Osteoblast (primary cell): Measurements from ENCODE around the gene PLN. TPM values are rescaled to one million over a fixed set of nuclear protein-coding genes. Genes with fewer than 3 reads are reported as not detected.

Experiments
- DNase-seq: peaks from one replicate; pipeline ENCODE4 v3.0.0; 2011; ENCODE audit warnings: low spot score, mixed read lengths; ENCODE audit not compliant: insufficient read length; ENCODE audit errors: missing footprints
- H2AFZ ChIP-seq: 2 replicates; pipeline ENCODE4 v1.6.0; 2011; ENCODE audit warnings: mild to moderate bottlenecking, low read length
- H3K27ac ChIP-seq: 2 replicates; pipeline ENCODE4 v1.5.1; 2011; ENCODE audit warnings: mild to moderate bottlenecking, low read depth, low read length, moderate library complexity
- H3K27me3 ChIP-seq: 2 replicates; pipeline ENCODE4 v1.6.0; 2012; ENCODE audit warnings: mild to moderate bottlenecking, control low read depth, inconsistent platforms, low read length, moderate library complexity; ENCODE audit not compliant: insufficient read depth
- H3K36me3 ChIP-seq: 2 replicates; pipeline ENCODE4 v1.5.1; 2011; ENCODE audit warnings: mild to moderate bottlenecking, low read length, control low read depth, moderate library complexity; ENCODE audit not compliant: insufficient read depth
- H3K4me1 ChIP-seq: 2 replicates; pipeline ENCODE4 v1.5.1; 2011; ENCODE audit warnings: mild to moderate bottlenecking, low read length, control low read depth, moderate library complexity; ENCODE audit not compliant: insufficient read depth
- H3K4me2 ChIP-seq: 2 replicates; pipeline ENCODE4 v1.6.0; 2011; ENCODE audit warnings: mild to moderate bottlenecking, low read length; ENCODE audit not compliant: insufficient read depth
- H3K4me3 ChIP-seq: fragments of 200-600 bp; sonication (generic); 3 replicates; pipeline ENCODE4 v1.5.1; 2012; ENCODE audit warnings: mild to moderate bottlenecking, low read length, inconsistent platforms; ENCODE audit not compliant: insufficient read depth
- H3K79me2 ChIP-seq: 2 replicates; pipeline ENCODE4 v1.6.0; 2012; ENCODE audit warnings: mild to moderate bottlenecking, low read length, control low read depth, inconsistent platforms; ENCODE audit not compliant: insufficient read depth
- H3K9me3 ChIP-seq: 2 replicates; pipeline ENCODE4 v1.5.1; 2011; ENCODE audit warnings: low read depth, low read length, control low read depth
- H4K20me1 ChIP-seq: 2 replicates; pipeline ENCODE4 v1.6.0; 2012; ENCODE audit warnings: mild to moderate bottlenecking, low read length, control low read depth; ENCODE audit not compliant: insufficient read depth
- total RNA-seq: library from RNA; depleted of rRNA; stranded (reverse); fragments of >200 nt; gene quantifications from 2 replicates; pipeline ENCODE4 v1.2.3, GENCODE V29; 2012
- TF ChIP-seq, protein P1 (sequence below): IDR thresholded peaks from 2 replicates; pipeline ENCODE4 v1.5.1; 2011; ENCODE audit warnings: mild to moderate bottlenecking, low read depth, low read length, moderate library complexity; ENCODE audit errors: extremely low read depth

PLN gene
- total RNA-seq: 0.36 and 0.59 TPM in 2 replicates

DNA sequence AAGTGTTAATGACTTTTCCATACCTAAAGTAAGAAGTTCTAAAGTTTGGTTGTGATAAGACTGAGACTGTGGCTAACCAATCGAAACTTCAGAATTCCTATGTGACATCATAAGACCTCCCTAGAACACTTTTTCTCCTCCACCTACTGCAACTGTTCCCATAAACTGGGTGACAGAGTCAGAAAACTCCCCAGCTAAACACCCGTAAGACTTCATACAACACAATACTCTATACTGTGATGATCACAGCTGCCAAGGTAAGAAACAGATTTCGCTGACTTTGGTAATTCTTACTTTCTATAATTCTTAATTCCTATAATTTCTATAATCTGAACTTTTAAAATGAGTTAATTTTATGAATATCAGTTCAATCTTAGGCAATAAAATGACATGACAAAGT, at the start of gene PLN:
PLN (plus strand) TSS at position 161 of the 400 bp plus-strand sequence. CDS start 10,626 bp downstream, outside the sequence.
- no peaks in the 10 kb centered on the region for H3K27me3 ChIP-seq
- H3K4me1 ChIP-seq: peaks cover 27% of the 10 kb centered on the region
- DNase-seq: no peak
- no peak within 1 kb of the TSS for H3K27ac ChIP-seq
- H2AFZ ChIP-seq: no peak within 1 kb of the TSS
- peaks cover 13% of the 10 kb centered on the region for H3K79me2 ChIP-seq
- TF ChIP-seq, protein P1, sequence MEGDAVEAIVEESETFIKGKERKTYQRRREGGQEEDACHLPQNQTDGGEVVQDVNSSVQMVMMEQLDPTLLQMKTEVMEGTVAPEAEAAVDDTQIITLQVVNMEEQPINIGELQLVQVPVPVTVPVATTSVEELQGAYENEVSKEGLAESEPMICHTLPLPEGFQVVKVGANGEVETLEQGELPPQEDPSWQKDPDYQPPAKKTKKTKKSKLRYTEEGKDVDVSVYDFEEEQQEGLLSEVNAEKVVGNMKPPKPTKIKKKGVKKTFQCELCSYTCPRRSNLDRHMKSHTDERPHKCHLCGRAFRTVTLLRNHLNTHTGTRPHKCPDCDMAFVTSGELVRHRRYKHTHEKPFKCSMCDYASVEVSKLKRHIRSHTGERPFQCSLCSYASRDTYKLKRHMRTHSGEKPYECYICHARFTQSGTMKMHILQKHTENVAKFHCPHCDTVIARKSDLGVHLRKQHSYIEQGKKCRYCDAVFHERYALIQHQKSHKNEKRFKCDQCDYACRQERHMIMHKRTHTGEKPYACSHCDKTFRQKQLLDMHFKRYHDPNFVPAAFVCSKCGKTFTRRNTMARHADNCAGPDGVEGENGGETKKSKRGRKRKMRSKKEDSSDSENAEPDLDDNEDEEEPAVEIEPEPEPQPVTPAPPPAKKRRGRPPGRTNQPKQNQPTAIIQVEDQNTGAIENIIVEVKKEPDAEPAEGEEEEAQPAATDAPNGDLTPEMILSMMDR: no peak
- H3K9me3 ChIP-seq: no peaks in the 10 kb centered on the region
- no peak within 1 kb of the TSS for H3K4me2 ChIP-seq
- peaks cover 3% of the 10 kb centered on the region for H4K20me1 ChIP-seq
- no peaks in the 10 kb centered on the region for H3K36me3 ChIP-seq
- H3K4me3 ChIP-seq: no peak within 1 kb of the TSS

DNA sequence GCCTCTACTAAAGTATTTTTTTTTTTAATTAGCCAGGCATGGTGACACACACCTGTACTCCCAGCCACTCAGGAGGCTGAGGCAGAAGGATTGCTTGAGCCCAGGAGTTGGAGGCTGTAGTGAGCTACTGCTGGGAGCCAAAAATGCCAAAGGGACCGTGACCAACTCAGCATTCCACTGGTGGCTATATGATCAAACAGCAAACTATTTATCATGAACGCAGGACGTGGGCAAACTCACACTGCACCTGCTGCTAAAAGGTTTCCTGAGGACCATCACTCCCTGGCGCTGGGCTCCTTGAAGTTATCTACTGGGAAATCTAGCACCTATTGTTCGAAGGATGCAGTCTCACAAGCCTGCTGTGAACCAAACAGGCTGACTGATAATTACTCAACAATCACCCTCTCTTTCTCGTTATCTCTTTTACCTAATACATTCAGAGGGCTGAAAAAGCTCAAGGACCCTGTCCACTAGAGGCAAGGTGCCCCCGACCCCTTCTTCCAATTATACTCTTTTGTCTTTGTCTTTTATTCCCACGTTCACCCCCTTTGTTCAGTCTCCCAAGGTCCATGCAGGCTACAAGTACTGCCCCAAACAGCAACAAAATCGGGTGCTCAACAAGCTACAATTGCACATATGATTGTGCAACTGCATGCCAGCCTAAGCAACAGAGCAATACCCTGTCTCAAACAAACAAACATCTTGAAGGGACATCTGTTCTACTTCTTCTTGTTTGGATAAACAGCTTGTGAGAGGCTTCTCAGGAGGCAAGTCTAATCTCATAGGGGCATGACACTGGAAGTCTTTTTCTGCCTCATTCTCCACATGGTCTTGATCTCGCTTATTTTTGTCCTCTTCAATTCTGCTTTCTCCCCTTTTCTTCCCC, 47.7 kb upstream of the PLN start:
- TF ChIP-seq, protein P1: no peak
- H3K27me3 ChIP-seq: no peaks in the 10 kb centered on the region
- no peak for DNase-seq

DNA sequence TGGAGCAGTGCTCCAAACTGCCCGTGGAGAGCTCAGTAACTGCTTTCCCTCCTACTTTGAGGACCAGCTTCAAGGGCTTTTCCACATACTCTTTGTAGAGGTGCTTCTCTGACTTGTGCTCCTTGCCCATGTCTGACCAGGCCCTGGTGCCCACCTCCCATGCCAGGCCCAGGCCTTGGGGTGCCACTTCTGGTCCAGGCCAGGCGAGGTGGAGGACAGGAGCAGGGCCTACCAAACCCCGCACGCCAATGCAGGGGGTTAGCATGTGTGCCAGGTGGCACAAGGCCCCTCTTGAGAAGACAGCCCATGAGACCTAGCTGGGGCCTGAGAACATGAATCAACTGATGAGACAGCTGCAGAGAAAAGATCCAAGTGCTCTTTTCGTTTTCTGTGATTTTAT, 47.0 kb upstream of the PLN start:
- H3K79me2 ChIP-seq: no peaks in the 10 kb centered on the region
- no peaks in the 10 kb centered on the region for H3K4me1 ChIP-seq
- H3K4me3 ChIP-seq: no peak overlapping the region
- H3K36me3 ChIP-seq: peaks cover 12% of the 10 kb centered on the region
- H4K20me1 ChIP-seq: no peaks in the 10 kb centered on the region
- TF ChIP-seq, protein P1: no peak
- H3K4me2 ChIP-seq: no peak overlapping the region
- H3K9me3 ChIP-seq: no peaks in the 10 kb centered on the region
- no peaks in the 10 kb centered on the region for H3K27me3 ChIP-seq
- no peak overlapping the region for H2AFZ ChIP-seq
- no peak overlapping the region for H3K27ac ChIP-seq
- DNase-seq: no peak

More for the DNA sequence above, 47.7 kb upstream of the PLN start:
- H3K36me3 ChIP-seq: peaks cover 12% of the 10 kb centered on the region
- no peaks in the 10 kb centered on the region for H3K79me2 ChIP-seq
- no peaks in the 10 kb centered on the region for H3K9me3 ChIP-seq
- peaks cover 6% of the 10 kb centered on the region for H3K4me1 ChIP-seq
- H2AFZ ChIP-seq: no peak overlapping the region
- H3K4me2 ChIP-seq: no peak overlapping the region
- no peaks in the 10 kb centered on the region for H4K20me1 ChIP-seq
- H3K4me3 ChIP-seq: no peak overlapping the region
- no peak overlapping the region for H3K27ac ChIP-seq

DNA sequence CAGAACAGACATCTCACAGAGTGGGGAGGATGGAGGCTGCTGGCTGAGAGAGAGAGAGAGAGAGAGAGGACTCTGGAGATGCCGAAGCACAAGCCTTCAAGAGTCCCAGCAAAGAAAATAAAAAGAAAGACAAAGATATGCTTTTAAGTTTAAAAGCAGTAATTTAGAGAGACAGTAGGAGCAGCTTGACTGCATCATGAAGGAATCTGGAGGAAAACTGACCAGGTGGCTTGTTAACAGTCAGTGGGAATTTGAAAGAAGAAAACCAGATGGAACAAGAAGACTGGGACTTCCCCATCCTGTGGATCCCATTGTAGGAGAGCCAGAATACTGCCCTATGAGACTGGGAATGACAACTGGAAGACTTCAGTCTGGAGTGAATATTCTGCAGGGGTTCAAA, 46.3 kb upstream of the PLN start:
- H3K9me3 ChIP-seq: no peaks in the 10 kb centered on the region
- no peaks in the 10 kb centered on the region for H4K20me1 ChIP-seq
- H3K4me2 ChIP-seq: no peak overlapping the region
- TF ChIP-seq, protein P1: no peak
- H3K4me1 ChIP-seq: no peaks in the 10 kb centered on the region
- no peak overlapping the region for H3K27ac ChIP-seq
- H2AFZ ChIP-seq: no peak overlapping the region
- H3K4me3 ChIP-seq: no peak overlapping the region
- no peak for DNase-seq
- H3K79me2 ChIP-seq: no peaks in the 10 kb centered on the region
- H3K27me3 ChIP-seq: no peaks in the 10 kb centered on the region
- peaks cover 12% of the 10 kb centered on the region for H3K36me3 ChIP-seq
